Measurements from ENCODE around the gene PRUNE2.

- TF ChIP-seq EZH2 (IDR thresholded peaks at IDR 0.05) (no peak), FOXP2 (optimal IDR thresholded peaks at IDR 0.05; ENCODE audit: control extremely low read depth, extremely low read length, insufficient read depth) (no peak)
Observed at GRCh38 chr9:76704593-76705204, 201.2 kb downstream of the PRUNE2 start.
